ENCODE measurements around the gene AOPEP.

Gene AOPEP

DNA sequence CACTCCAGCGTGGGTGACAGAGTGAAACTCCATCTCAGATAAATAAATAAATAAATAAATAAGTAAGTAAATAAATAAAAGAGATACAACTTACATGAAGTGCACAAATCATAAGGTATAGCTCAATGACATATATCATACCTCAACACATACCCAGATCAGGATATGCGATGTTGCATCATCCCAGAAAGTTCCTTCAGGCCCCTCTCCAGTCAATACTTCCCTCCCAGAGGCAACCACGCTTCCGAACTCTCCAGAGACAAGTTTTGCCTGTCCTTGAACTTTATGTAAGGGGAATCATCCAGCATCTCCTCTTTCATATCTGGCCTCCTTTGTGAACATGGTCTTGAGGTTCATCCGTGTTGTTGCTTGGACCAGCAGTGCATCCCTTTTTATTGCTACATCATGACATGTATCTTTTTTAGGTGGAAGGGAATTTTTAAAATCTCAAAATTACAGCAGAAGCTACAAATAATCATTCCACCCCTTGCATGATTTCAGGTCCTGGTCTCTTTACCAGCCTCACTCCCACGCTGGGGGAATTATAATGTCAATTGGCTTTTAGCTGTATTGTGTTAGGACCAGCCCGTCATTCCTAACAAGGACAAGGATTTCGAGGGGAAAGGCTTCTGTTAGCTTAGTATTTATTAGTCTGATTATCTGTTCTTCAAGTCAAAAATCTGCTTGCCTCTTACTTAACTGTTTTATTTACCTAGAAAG, 32.9 kb upstream of the AOPEP start:
- H3K27ac ChIP-seq (ENCODE audit: low read length): no peak overlapping the region
- no peaks in the 10 kb centered on the region for H3K9me3 ChIP-seq (ENCODE audit: control insufficient read depth in 1 of 2, low read length in 2 of 2)
- no peak overlapping the region for H3K4me3 ChIP-seq (ENCODE audit: low read depth in 1 of 2, low read length in 2 of 2)
- no peaks in the 10 kb centered on the region for H3K27me3 ChIP-seq (ENCODE audit: low read depth, low read length)
- H3K4me1 ChIP-seq (ENCODE audit: control insufficient read depth in 1 of 2, insufficient read depth in 2 of 2, low read length in 2 of 2): peaks cover 4 to 5% of the 10 kb centered on the region in 2 donors
- no peaks in the 10 kb centered on the region for H3K36me3 ChIP-seq (ENCODE audit: control insufficient read depth in 1 of 2, insufficient read depth in 2 of 2, low read length in 2 of 2)

DNA sequence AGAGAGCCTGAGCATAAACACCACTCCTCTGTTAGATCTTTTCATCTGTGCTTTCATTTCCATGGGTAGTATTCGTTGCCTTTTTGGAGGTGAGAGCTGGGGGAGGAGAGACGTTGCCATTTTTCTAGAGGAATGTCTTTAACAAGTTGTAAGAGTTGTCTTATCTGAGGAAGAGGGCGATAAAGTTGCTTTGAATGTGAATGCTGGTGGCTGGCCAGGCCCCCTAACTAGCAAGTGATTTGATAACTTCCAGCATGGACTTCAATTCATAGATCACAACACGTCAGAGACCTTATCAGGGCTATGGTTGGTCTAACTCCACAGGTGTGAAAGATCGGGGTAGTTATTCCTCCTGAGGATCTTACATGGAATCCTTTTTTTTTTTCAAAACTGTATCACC, 30.0 kb upstream of the AOPEP start:
- Histone ChIP-seq H3K9me3 (ENCODE audit: control insufficient read depth in 1 of 2, low read length in 2 of 2) (no peaks in the 10 kb centered on the region), H3K27ac (ENCODE audit: low read length) (no peak overlapping the region), H3K36me3 (ENCODE audit: control insufficient read depth in 1 of 2, insufficient read depth in 2 of 2, low read length in 2 of 2) (no peaks in the 10 kb centered on the region), H3K4me3 (ENCODE audit: low read depth in 1 of 2, low read length in 2 of 2) (no peak overlapping the region), H3K27me3 (ENCODE audit: low read depth, low read length) (no peaks in the 10 kb centered on the region), H3K4me1 (ENCODE audit: control insufficient read depth in 1 of 2, insufficient read depth in 2 of 2, low read length in 2 of 2) (peaks cover 4 to 5% of the 10 kb centered on the region in 2 donors)

DNA sequence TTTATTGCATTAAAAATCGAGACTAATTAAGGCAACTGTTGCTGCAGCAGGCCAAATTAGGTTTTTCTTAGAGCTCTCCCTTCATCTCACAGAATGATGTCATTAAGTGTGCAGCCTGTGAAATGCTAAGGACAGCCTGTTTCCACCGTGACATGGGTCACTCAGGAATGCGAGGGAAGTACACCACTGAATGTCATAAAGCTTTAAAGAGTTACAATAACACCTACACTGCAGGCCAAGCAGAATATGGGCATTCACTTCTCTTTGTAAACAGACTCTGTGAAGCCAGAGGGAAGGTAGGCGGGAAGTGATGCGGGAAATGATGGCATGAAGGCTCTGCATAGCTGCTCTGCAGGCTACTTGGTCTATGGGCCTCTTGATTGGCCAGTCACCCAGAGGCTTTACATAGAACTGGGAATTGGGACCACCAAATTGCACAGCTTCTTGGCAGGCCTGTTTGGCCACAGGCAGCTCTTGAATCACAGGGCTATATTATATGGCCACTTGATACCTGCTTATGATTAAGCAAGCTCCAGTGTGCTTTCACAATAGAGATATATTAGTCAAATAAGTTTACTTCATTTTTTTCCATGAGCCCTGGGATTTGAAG, 28.4 kb upstream of the AOPEP start:
- no peaks in the 10 kb centered on the region for H3K36me3 ChIP-seq (ENCODE audit: control insufficient read depth in 1 of 2, insufficient read depth in 2 of 2, low read length in 2 of 2)
- H3K4me3 ChIP-seq (ENCODE audit: low read depth in 1 of 2, low read length in 2 of 2): no peak overlapping the region
- H3K27ac ChIP-seq (ENCODE audit: low read length): no peak overlapping the region
- H3K27me3 ChIP-seq (ENCODE audit: low read depth, low read length): no peaks in the 10 kb centered on the region
- H3K4me1 ChIP-seq (ENCODE audit: control insufficient read depth in 1 of 2, insufficient read depth in 2 of 2, low read length in 2 of 2): peaks cover 4 to 5% of the 10 kb centered on the region in 2 donors
- H3K9me3 ChIP-seq (ENCODE audit: control insufficient read depth in 1 of 2, low read length in 2 of 2): no peaks in the 10 kb centered on the region

DNA sequence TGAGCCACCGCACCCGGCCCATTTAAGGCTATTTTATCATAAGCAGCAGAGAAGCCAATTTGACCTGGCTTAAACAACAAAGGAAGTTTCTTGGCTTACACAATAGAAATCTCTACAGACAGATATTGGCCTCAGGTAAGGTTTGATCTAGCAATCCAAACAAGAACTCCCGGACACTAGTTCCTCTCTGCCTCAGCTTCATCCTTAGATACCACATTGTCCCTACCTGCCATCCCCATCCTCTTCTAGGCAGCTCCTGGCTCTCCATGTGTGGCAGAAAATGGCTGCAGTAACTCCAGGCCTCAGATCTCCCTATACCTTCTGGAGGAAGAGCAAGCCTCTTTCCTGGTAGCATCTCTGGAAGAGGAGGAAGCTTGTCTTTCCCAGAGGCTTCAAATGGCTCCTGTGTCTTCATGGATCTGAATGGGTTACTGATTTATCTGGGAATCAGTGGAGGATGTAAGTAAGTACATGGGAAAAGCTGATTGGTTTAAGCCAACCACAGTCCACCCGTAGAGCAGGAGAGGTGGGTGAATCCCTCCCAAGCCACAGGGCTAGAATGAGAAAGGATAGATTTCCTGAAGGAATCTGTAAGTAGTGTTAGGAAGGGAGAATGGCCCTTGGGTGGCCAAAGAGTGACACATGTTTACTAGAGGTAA, 26.7 kb upstream of the AOPEP start:
- Histone ChIP-seq H3K9me3 (ENCODE audit: control insufficient read depth in 1 of 2, low read length in 2 of 2) (no peaks in the 10 kb centered on the region), H3K4me1 (ENCODE audit: control insufficient read depth in 1 of 2, insufficient read depth in 2 of 2, low read length in 2 of 2) (no peaks in the 10 kb centered on the region), H3K4me3 (ENCODE audit: low read depth in 1 of 2, low read length in 2 of 2) (no peak overlapping the region), H3K27me3 (ENCODE audit: low read depth, low read length) (no peaks in the 10 kb centered on the region), H3K36me3 (ENCODE audit: control insufficient read depth in 1 of 2, insufficient read depth in 2 of 2, low read length in 2 of 2) (no peaks in the 10 kb centered on the region), H3K27ac (ENCODE audit: low read length) (no peak overlapping the region)

DNA sequence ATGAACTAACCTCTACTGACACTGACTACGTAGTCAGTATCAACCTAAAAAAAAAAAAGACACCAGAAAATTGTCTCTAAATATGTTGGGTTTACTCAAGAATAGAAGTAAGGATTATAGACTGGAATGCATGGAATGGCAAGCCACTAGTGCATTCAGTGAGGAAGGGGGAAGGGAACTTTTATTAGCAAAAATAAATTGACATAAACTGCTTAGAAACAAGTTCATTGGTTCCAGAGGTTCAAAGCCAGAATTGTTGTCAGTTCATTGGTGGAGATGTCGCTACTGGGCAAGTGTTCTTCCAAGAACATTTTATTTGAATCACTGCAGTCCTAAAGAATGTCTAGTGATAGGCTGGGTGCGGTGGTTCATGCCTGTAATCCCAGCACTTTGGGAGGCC, 26.1 kb upstream of the AOPEP start:
- no peak overlapping the region for H3K27ac ChIP-seq (ENCODE audit: low read length)
- no peaks in the 10 kb centered on the region for H3K4me1 ChIP-seq (ENCODE audit: control insufficient read depth in 1 of 2, insufficient read depth in 2 of 2, low read length in 2 of 2)
- H3K9me3 ChIP-seq (ENCODE audit: control insufficient read depth in 1 of 2, low read length in 2 of 2): no peaks in the 10 kb centered on the region
- no peak overlapping the region for H3K4me3 ChIP-seq (ENCODE audit: low read depth in 1 of 2, low read length in 2 of 2)
- no peaks in the 10 kb centered on the region for H3K36me3 ChIP-seq (ENCODE audit: control insufficient read depth in 1 of 2, insufficient read depth in 2 of 2, low read length in 2 of 2)
- H3K27me3 ChIP-seq (ENCODE audit: low read depth, low read length): no peaks in the 10 kb centered on the region

DNA sequence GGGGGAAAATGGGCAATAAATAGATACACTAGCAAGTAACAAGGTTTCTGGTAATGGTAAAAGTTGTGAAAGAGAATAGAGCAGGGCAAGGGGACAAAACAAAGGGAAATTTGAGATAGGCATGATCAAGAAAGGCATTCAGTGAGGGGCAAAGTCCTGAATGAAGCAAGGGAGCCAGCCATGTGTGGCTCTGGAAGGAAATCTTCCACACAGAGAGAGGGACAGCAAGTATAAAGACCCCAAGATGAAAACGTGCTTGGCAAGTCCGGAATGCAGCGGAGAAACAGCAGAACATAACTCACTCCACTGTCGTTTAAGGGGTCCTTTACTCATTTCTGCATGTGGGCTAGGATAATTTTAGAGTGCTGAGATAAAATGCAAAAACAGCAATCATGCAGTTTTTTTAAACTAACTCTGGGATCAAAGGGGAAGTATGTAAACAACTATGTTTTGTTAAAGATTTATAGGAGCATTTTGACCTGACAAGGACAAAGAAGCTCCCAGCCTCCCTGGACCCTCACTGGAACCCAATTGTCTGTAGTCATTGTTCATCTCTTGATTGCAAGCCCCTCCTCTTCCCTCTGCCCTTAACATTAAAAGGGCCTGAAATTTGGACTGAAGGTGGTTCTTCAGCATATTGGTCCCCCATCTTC, 22.9 kb upstream of the AOPEP start:
- Histone ChIP-seq H3K9me3 (ENCODE audit: control insufficient read depth in 1 of 2, low read length in 2 of 2) (no peaks in the 10 kb centered on the region), H3K27ac (ENCODE audit: low read length) (no peak overlapping the region), H3K4me3 (ENCODE audit: low read depth in 1 of 2, low read length in 2 of 2) (no peak overlapping the region), H3K4me1 (ENCODE audit: control insufficient read depth in 1 of 2, insufficient read depth in 2 of 2, low read length in 2 of 2) (peaks cover 0 to 4% of the 10 kb centered on the region in 2 donors), H3K36me3 (ENCODE audit: control insufficient read depth in 1 of 2, insufficient read depth in 2 of 2, low read length in 2 of 2) (no peaks in the 10 kb centered on the region), H3K27me3 (ENCODE audit: low read depth, low read length) (no peaks in the 10 kb centered on the region)

DNA sequence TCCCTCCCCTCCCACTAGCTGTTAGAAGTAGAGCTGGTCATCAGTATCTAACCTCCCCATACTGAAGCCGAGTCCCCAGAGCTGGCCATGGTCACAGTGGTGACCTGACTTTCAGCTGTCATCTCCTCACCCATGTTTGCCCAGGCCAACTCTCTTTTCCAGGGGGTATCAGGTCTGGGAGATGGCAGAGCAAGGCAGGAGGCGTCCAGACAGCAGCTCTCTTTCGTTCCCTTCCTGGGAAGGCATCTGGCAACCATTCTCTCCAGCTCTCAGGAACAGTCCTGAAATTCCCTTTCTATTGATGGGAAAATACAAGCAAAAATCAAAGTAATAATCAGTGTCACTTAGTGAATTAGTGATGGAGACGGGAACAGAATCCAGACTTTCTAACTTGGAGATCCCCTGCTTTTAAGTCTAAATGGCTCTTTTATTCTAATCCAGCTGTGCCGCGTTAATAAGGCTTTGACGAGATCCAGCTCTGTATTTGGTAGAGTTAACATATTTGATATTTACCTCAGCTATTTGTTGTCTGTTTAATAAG, 21.3 kb upstream of the AOPEP start:
- H3K27me3 ChIP-seq (ENCODE audit: low read depth, low read length): no peaks in the 10 kb centered on the region
- no peak overlapping the region for H3K4me3 ChIP-seq (ENCODE audit: low read depth in 1 of 2, low read length in 2 of 2)
- no peak overlapping the region for H3K27ac ChIP-seq (ENCODE audit: low read length)
- H3K4me1 ChIP-seq (ENCODE audit: control insufficient read depth in 1 of 2, insufficient read depth in 2 of 2, low read length in 2 of 2): peaks cover 0 to 4% of the 10 kb centered on the region in 2 donors
- H3K9me3 ChIP-seq (ENCODE audit: control insufficient read depth in 1 of 2, low read length in 2 of 2): no peaks in the 10 kb centered on the region
- H3K36me3 ChIP-seq (ENCODE audit: control insufficient read depth in 1 of 2, insufficient read depth in 2 of 2, low read length in 2 of 2): no peaks in the 10 kb centered on the region

DNA sequence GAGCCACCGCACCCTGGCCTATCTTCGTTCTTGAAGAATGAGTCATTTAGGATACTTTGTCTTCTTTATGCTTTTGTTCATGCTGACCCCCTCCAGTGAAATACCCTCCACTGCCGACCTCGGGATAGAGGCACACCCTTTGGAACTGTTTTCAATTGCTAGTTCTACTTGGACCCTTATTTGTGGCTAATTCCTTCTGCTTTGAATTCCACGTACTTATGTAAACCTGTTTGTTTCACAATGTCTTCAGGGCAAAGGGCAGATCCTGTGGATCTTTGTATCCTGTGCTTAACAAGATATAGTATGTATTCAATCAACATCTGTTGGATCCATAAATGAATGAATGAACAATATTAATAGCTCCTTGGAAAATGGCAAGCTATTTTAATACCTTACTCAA, 19.6 kb upstream of the AOPEP start:
- Histone ChIP-seq H3K9me3 (ENCODE audit: control insufficient read depth in 1 of 2, low read length in 2 of 2) (no peaks in the 10 kb centered on the region), H3K27me3 (ENCODE audit: low read depth, low read length) (no peaks in the 10 kb centered on the region), H3K4me1 (ENCODE audit: control insufficient read depth in 1 of 2, insufficient read depth in 2 of 2, low read length in 2 of 2) (peaks cover 0 to 4% of the 10 kb centered on the region in 2 donors), H3K36me3 (ENCODE audit: control insufficient read depth in 1 of 2, insufficient read depth in 2 of 2, low read length in 2 of 2) (no peaks in the 10 kb centered on the region), H3K27ac (ENCODE audit: low read length) (no peak overlapping the region), H3K4me3 (ENCODE audit: low read depth in 1 of 2, low read length in 2 of 2) (no peak overlapping the region)

DNA sequence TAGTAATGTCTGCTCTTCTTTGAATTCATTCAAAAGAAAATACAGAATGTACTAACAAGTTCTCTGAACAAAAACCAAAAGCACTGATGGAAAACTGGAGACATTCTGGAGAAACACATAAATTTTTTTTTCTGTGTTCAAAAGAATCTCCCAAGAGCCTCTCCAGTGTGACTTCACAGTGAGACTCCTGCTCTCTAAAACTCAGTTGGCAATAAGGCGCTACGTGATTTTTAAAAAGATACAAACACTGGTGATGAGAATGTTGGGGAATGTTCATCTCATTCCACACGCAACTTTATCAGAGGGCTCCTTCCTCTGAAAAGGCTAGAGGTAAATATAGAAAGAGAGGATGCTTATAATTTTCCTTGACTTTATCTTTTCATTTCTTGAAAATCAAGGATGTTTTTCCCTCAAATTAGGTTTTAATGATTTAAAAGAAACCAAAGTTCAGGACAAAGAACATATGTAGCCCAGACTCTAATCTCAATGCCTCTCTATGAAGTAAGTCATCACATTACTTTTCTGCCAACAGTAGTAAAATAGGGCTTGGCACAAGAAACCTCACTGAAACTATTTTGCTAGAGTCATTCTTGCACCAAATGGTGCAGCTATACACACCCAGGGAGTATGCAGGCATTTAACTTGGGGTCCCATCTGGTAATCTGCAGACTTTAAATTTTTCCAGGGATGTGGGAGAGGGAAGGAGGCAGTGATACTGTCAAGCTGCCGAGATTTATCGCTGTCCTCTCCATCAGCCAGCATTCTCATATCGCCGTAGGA, 12.9 kb upstream of the AOPEP start:
- Histone ChIP-seq H3K27me3 (ENCODE audit: low read depth, low read length) (no peaks in the 10 kb centered on the region), H3K4me1 (ENCODE audit: control insufficient read depth in 1 of 2, insufficient read depth in 2 of 2, low read length in 2 of 2) (no peaks in the 10 kb centered on the region), H3K36me3 (ENCODE audit: control insufficient read depth in 1 of 2, insufficient read depth in 2 of 2, low read length in 2 of 2) (no peaks in the 10 kb centered on the region), H3K4me3 (ENCODE audit: low read depth in 1 of 2, low read length in 2 of 2) (no peak overlapping the region), H3K9me3 (ENCODE audit: control insufficient read depth in 1 of 2, low read length in 2 of 2) (no peaks in the 10 kb centered on the region), H3K27ac (ENCODE audit: low read length) (no peak overlapping the region)

DNA sequence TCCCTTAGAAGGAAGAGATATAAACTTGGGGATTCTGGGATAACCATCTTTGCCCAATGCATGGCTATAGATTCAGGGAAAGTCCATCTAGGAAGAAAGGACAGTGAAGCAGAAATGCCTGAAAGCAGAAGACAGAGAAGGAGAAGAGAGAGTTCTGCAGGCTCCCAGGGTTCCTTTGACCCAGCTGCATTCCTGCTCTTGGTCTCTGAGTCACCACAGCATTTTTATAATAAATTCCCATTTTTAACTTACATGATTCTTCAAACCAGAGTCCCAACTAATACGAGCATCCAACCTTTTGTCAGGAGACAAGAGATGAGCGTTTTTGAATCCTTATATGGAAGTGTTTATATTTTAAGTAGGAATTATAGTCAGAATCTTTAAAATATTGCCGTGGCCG, 12.0 kb upstream of the AOPEP start:
- no peaks in the 10 kb centered on the region for H3K27me3 ChIP-seq (ENCODE audit: low read depth, low read length)
- no peaks in the 10 kb centered on the region for H3K36me3 ChIP-seq (ENCODE audit: control insufficient read depth in 1 of 2, insufficient read depth in 2 of 2, low read length in 2 of 2)
- no peaks in the 10 kb centered on the region for H3K9me3 ChIP-seq (ENCODE audit: control insufficient read depth in 1 of 2, low read length in 2 of 2)
- H3K27ac ChIP-seq (ENCODE audit: low read length): no peak overlapping the region
- no peak overlapping the region for H3K4me3 ChIP-seq (ENCODE audit: low read depth in 1 of 2, low read length in 2 of 2)
- H3K4me1 ChIP-seq (ENCODE audit: control insufficient read depth in 1 of 2, insufficient read depth in 2 of 2, low read length in 2 of 2): no peaks in the 10 kb centered on the region
